Measurements from ENCODE around the gene HABP4.

- TF ChIP-seq CTCF (IDR thresholded peaks at IDR 0.05; ENCODE audit: low read depth, low read length) (no peak), EZH2phosphoT487 (IDR thresholded peaks at IDR 0.05; ENCODE audit: low read depth) (no peak)
Measured at GRCh38 chr9:96486386-96487028, 36.5 kb downstream of the HABP4 start.
